Stomach smooth muscle (tissue), 2 donors: ENCODE measurements around the gene LRRC4C.
"Not testable (repeated sequence)": the region's sequence is repeated elsewhere in the genome, so short reads cannot be mapped to it uniquely, and the experiment has no call there.

ENCODE experiments used
- H3K27ac ChIP-seq: one replicate; pipeline ENCODE4 v1.7.0; 2013; ENCODE audit warnings: mild to moderate bottlenecking, low read length, inconsistent platforms
- H3K27me3 ChIP-seq, 2 donors: one replicate each; pipeline ENCODE4 v1.7.0; 2013; ENCODE audit warnings: low read length in 2 of 2; ENCODE audit not compliant: insufficient read depth in 2 of 2, control insufficient read depth in 1 of 2
- H3K36me3 ChIP-seq, 2 donors: one replicate each; pipeline ENCODE4 v1.7.0; 2013; ENCODE audit warnings: low read length in 2 of 2; ENCODE audit not compliant: control insufficient read depth in 2 of 2, insufficient read depth in 2 of 2
- H3K4me1 ChIP-seq: one replicate; pipeline ENCODE4 v1.7.0; 2013; ENCODE audit warnings: low read length; ENCODE audit not compliant: control insufficient read depth, insufficient read depth
- H3K4me3 ChIP-seq, 2 donors: one replicate each; pipeline ENCODE4 v1.7.0; 2013; ENCODE audit warnings: low read length in 2 of 2
- H3K9ac ChIP-seq, 2 donors: one replicate each; pipeline ENCODE4 v1.7.0; 2013; ENCODE audit warnings: low read length in 2 of 2, mild to moderate bottlenecking in 1 of 2
- H3K9me3 ChIP-seq, 2 donors: one replicate each; pipeline ENCODE4 v1.7.0; 2013; ENCODE audit warnings: low read length in 2 of 2; ENCODE audit not compliant: control insufficient read depth in 2 of 2
- donor health status: healthy.
- donor health status: Pancreatic carcinoma.

Gene LRRC4C

DNA sequence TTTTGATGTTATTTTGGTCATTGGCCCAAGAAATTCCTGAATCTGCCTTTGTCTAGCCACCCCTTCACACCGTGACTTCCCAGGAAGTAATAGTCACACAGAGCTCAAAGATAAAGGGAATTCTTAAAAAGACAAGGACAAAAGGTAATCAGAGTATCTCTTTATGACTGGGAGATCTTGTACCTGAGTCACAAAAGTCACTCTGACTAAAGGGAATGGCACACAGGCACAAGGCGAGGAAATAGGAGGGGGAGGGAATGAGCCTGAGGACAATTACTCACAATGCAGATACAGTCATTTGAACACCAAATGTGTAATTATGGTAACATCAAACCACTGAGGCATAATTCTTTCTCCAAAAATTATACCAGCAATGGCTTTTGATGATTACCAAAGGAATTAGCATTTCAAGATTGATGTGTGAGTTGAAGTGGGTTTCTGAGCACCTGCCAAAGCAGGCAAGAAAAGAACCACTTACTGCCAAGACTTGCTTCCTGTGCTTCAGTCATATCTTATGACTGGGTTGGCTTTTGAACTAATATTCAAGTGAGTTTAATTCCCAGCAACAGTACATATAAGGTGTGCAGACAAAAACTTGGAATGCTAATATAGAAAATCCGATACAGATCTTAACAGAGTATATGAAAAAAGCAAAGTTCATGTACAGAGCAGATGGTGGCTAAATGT is 856.4 kb downstream of the LRRC4C start:
- no peak overlapping the region for H3K27ac ChIP-seq
- H3K27me3 ChIP-seq: no peaks in the 10 kb centered on the region
- no peaks in the 10 kb centered on the region for H3K36me3 ChIP-seq
- no peak overlapping the region for H3K9ac ChIP-seq
- no peaks in the 10 kb centered on the region for H3K4me1 ChIP-seq
- no peak overlapping the region for H3K4me3 ChIP-seq
- H3K9me3 ChIP-seq: peaks cover 3 to 17% of the 10 kb centered on the region in 2 donors

DNA sequence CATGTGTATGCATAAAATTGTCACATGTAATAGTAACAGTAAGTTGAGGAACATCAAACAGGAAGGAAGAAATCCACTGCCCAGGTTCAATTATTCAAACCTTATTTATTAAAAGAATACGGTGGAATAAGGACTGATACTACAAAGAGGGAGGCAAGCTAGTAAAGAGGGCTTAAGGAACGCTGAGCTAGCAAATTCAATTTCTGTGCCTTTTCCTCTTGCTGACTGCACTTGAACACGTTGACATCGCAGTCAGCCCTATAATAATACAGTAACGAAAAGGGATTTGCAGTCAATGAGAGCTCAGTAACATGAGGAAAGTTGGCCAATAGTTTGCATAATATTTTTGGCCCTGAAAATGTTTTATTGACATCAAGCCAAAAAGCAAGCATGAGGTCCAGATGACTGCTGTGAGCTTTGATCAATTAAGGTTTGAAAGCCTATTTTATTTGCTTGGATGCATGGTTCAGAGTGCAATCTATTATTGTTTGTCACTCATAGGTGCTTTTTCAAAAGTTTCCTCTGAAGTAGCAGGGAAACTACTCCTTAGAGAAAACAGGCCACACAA is 861.8 kb downstream of the LRRC4C start:
- H3K9ac ChIP-seq: no peak overlapping the region
- no peak overlapping the region for H3K27ac ChIP-seq
- H3K4me3 ChIP-seq: no peak overlapping the region
- H3K27me3 ChIP-seq: no peaks in the 10 kb centered on the region
- no peaks in the 10 kb centered on the region for H3K4me1 ChIP-seq
- H3K9me3 ChIP-seq: no peaks in the 10 kb centered on the region
- H3K36me3 ChIP-seq: no peaks in the 10 kb centered on the region

- H3K9ac ChIP-seq: no peak overlapping the region
- no peaks in the 10 kb centered on the region for H3K36me3 ChIP-seq
- H3K27me3 ChIP-seq: no peaks in the 10 kb centered on the region
- H3K9me3 ChIP-seq: no peaks in the 10 kb centered on the region
- H3K4me3 ChIP-seq: no peak overlapping the region
- no peaks in the 10 kb centered on the region for H3K4me1 ChIP-seq
- no peak overlapping the region for H3K27ac ChIP-seq
Observed at GRCh38 chr11:40573254-40573891, 886.1 kb downstream of the LRRC4C start.

- Histone ChIP-seq H3K4me3 (no peak overlapping the region), H3K9me3 (no peaks in the 10 kb centered on the region), H3K36me3 (no peaks in the 10 kb centered on the region), H3K9ac (no peak overlapping the region), H3K27me3 (no peaks in the 10 kb centered on the region), H3K4me1 (no peaks in the 10 kb centered on the region), H3K27ac (no peak overlapping the region)
Observed at GRCh38 chr11:40569947-40570531, 889.4 kb downstream of the LRRC4C start.

DNA sequence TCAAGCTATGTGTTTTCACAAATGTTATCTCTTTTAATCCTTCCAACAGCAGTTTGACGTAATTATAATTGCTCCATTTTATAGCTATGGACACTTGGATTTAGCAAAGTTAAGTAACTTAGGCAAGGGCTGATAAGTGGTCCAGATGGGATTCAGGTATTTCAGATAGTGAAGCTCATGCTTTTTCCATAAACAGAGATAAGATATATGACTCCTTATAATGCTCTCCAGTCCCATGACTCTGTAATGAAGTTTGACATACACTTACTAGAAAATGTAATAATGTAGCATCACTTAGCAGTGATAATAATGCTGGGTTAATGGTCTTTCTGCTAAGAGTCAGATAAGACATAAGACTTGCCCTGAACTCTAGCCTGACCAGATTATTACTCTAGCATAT is 892.1 kb downstream of the LRRC4C start:
- no peaks in the 10 kb centered on the region for H3K4me1 ChIP-seq
- no peaks in the 10 kb centered on the region for H3K36me3 ChIP-seq
- no peaks in the 10 kb centered on the region for H3K27me3 ChIP-seq
- H3K9me3 ChIP-seq: no peaks in the 10 kb centered on the region
- H3K9ac ChIP-seq: no peak overlapping the region
- no peak overlapping the region for H3K4me3 ChIP-seq
- H3K27ac ChIP-seq: no peak overlapping the region

- no peak overlapping the region for H3K9ac ChIP-seq
- no peak overlapping the region for H3K4me3 ChIP-seq
- no peaks in the 10 kb centered on the region for H3K4me1 ChIP-seq
- H3K27me3 ChIP-seq: no peaks in the 10 kb centered on the region
- H3K27ac ChIP-seq: no peak overlapping the region
- H3K36me3 ChIP-seq: no peaks in the 10 kb centered on the region
- H3K9me3 ChIP-seq: no peaks in the 10 kb centered on the region
Observed at GRCh38 chr11:40544162-40544561, 915.3 kb downstream of the LRRC4C start.

DNA sequence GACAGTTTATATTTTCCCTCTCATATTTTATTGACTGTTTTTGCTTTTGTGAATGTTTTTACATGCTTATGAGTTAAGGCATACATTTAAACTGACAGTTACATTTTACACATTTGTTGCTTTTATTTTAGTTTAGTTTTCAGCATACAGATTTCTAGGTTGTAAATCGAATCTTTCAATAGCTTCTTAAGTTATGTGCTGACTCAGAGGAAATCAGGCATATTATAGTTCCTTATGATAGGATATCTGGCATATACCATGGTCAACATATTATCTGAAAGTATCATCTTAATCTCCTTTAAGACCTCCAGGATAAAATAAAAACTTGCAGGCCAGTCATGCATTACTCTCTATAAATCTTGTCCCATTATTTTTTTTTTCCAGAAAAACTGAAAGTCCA is 916.6 kb downstream of the LRRC4C start:
- Histone ChIP-seq H3K4me1 (no peaks in the 10 kb centered on the region), H3K27me3 (no peaks in the 10 kb centered on the region), H3K27ac (no peak overlapping the region), H3K9me3 (no peaks in the 10 kb centered on the region), H3K9ac (no peak overlapping the region), H3K36me3 (no peaks in the 10 kb centered on the region), H3K4me3 (no peak overlapping the region)

- H3K9ac ChIP-seq: no peak overlapping the region
- H3K4me3 ChIP-seq: no peak overlapping the region
- H3K27ac ChIP-seq: no peak overlapping the region
- H3K27me3 ChIP-seq: no peaks in the 10 kb centered on the region
- no peaks in the 10 kb centered on the region for H3K36me3 ChIP-seq
- H3K4me1 ChIP-seq: no peaks in the 10 kb centered on the region
- H3K9me3 ChIP-seq: no peaks in the 10 kb centered on the region
Observed at GRCh38 chr11:40537734-40538133, 921.7 kb downstream of the LRRC4C start.

GRCh38 chr11:40522080-40522479 is 937.4 kb downstream of the LRRC4C start:
- not testable (repeated sequence) for H3K9ac ChIP-seq, H3K4me3 ChIP-seq, H3K36me3 ChIP-seq, H3K9me3 ChIP-seq, H3K27me3 ChIP-seq, H3K4me1 ChIP-seq, H3K27ac ChIP-seq

- Histone ChIP-seq H3K27ac (no peak overlapping the region), H3K36me3 (no peaks in the 10 kb centered on the region)
Observed at GRCh38 chr11:40517122-40517521, 942.3 kb downstream of the LRRC4C start.

DNA sequence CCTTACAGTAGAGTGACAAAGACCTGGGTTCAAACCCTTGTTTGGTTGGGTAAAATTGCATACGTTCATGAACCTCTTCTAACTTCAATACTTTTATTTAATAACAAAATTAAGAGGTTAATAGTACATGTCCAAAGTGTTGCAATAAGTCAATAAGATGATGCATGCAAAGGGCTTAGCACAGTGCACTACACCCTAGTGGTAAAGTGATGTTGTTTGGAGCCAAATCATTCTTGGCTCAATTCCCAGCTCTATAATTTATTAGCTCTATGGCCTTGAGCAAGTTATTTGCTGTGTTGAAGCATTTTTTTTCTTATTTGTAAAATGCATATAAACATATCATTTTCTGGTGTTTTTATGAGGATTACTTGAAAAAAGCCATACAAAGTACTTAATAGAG is 945.3 kb downstream of the LRRC4C start:
- Histone ChIP-seq H3K9ac (no peak overlapping the region), H3K27ac (no peak overlapping the region), H3K36me3 (no peaks in the 10 kb centered on the region), H3K4me3 (no peak overlapping the region), H3K4me1 (no peaks in the 10 kb centered on the region), H3K9me3 (no peaks in the 10 kb centered on the region), H3K27me3 (no peaks in the 10 kb centered on the region)

More at GRCh38 chr11:40517122-40517521, 942.3 kb downstream of the LRRC4C start:
- Histone ChIP-seq H3K27me3 (no peaks in the 10 kb centered on the region), H3K9me3 (no peaks in the 10 kb centered on the region), H3K9ac (no peak overlapping the region), H3K4me1 (no peaks in the 10 kb centered on the region), H3K4me3 (no peak overlapping the region)
